Measurements from ENCODE around the gene MADCAM1. TPM values are rescaled to one million over a fixed set of nuclear protein-coding genes. Genes with fewer than 3 reads are reported as not detected.
A peak's percentile ranks its signal among the peaks of the same experiment; 100 is the strongest.

The MADCAM1 gene
- total RNA-seq, 1 donor from 2014 or later: not detected

- peak in 1 of 3 experiments; percentile 18 for TF ChIP-seq CTCF (IDR thresholded peaks at IDR 0.05)
- intact Hi-C loops (cut with DNase I): loop anchor here (1.0 to 10.0 kb wide), 4 partner anchors 18 to 163 kb away; partner anchors contain the start of genes BSG, CDC34 and MIER2
Measured at GRCh38 chr19:507286-508203, 11.3 kb downstream of the MADCAM1 start, which contains the start of gene TPGS1. TSS of gene TPGS1 (plus strand) at chr19:507497. CDS start at chr19:507507, 10 bp downstream.

DNA sequence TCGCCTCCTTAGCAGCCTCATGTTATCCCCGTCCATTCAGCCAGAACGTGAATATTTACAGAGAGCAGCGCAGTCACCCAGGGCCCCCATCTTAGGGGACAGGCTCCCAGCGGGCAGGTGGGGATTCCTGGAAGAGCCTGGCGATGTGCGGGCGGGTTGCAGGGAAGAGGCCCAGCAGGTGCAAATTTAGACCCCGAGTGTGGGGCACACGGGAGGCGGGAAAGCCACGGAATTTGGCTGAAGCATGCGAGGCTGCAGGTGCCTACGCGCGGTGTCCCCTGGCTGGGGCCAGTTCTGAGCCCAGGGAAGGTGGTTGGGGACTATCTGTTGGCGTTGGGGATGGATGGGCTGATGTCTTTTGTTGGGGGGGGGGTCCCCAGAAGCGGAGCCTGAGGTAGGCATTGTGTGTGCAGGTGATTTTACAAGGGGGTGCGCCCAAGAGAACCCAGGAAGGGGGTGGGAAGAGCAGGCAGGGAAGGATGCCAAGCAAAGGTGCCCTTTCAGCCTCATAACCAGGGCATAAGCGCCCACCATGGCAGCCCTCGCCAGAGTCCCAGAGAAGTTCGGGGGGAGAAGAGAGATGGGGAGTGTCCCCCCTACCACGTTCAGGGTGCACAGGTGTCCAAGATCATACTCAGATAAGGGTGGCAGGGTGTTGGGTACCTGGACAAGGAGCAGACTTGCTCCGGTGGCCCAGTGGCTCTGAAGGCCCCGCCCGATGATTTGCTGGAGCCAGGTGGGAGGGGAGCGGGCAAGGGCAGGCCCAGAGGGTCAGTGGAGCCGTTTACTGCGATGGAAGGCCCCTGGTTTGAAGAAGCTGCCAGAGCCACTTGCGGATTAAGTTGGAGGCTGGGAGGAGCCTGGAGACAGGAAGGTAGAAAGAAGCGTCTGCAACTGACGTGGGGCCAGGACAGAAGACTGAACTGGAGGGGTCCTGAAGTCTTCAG lies 12.2 kb downstream of the MADCAM1 start:
- H3K27me3 ChIP-seq: no peaks in the 10 kb centered on the region
- DNase-seq (ENCODE audit: low spot score in 2 of 2): no peak
- intact Hi-C loops (cut with DNase I): loop anchor here (10.0 kb wide), 1 partner anchor 164 kb away; the partner anchor contains the start of gene MIER2
- no peak overlapping the region for H3K27ac ChIP-seq
- H3K9me3 ChIP-seq: no peaks in the 10 kb centered on the region
- H3K36me3 ChIP-seq: peaks cover 4 to 6% of the 10 kb centered on the region in 2 donors
- no peak for TF ChIP-seq CTCF (IDR thresholded peaks at IDR 0.05)
- peaks cover 0 to 9% of the 10 kb centered on the region in 2 donors for H3K4me1 ChIP-seq
- H3K4me3 ChIP-seq: peak overlapping the region; percentile 92 to 93

More at GRCh38 chr19:507286-508203, 11.3 kb downstream of the MADCAM1 start, which contains the start of gene TPGS1:
- Histone ChIP-seq H3K27me3 (no peaks in the 10 kb centered on the region), H3K4me3 (peak within 1 kb of the TSS; percentile 92 to 93), H3K36me3 (peaks cover 4 to 6% of the 10 kb centered on the region in 2 donors), H3K4me1 (peaks cover 0 to 9% of the 10 kb centered on the region in 2 donors), H3K9me3 (no peaks in the 10 kb centered on the region), H3K27ac (peak within 1 kb of the TSS; percentile 92 to 93)
- peak in 1 of 2 donors; percentile 86 for DNase-seq (ENCODE audit: low spot score in 2 of 2)

DNA sequence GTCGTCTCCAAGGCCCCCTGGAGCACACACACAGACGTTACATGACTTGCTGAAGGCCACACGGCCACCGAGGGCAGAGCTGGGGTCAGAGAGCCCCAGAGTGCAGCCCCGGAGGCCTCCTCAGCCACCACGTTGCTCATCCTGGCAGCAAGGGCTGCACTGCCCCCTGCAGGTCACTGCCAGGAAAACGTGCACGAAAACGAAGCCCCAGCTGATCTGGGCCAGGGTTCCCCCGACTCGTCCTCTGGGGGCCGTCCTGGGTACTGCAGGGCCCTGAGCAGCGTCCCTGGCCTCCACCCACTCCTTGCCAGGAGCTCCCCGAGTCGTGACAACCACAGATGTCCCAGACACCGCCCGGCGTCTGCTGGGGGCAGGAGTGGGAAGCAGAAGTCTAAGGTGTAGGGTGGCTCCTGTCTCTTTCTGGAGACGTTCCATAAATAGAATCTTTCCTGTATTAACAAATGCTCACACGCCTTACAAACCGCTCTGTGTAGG lies 14.4 kb downstream of the MADCAM1 start:
- no peak overlapping the region for H3K4me3 ChIP-seq
- DNase-seq (ENCODE audit: low spot score in 2 of 2): peak in 1 of 2 donors; percentile 89
- intact Hi-C loops (cut with DNase I): no loop called here
- H3K27me3 ChIP-seq: no peaks in the 10 kb centered on the region
- H3K27ac ChIP-seq: peak overlapping the region in 1 of 2 donors; percentile 42
- peaks cover 0 to 9% of the 10 kb centered on the region in 2 donors for H3K4me1 ChIP-seq
- no peaks in the 10 kb centered on the region for H3K9me3 ChIP-seq
- H3K36me3 ChIP-seq: peaks cover 4 to 6% of the 10 kb centered on the region in 2 donors
- peak; percentile 68 to 85 (median 74) for TF ChIP-seq CTCF (IDR thresholded peaks at IDR 0.05)

DNA sequence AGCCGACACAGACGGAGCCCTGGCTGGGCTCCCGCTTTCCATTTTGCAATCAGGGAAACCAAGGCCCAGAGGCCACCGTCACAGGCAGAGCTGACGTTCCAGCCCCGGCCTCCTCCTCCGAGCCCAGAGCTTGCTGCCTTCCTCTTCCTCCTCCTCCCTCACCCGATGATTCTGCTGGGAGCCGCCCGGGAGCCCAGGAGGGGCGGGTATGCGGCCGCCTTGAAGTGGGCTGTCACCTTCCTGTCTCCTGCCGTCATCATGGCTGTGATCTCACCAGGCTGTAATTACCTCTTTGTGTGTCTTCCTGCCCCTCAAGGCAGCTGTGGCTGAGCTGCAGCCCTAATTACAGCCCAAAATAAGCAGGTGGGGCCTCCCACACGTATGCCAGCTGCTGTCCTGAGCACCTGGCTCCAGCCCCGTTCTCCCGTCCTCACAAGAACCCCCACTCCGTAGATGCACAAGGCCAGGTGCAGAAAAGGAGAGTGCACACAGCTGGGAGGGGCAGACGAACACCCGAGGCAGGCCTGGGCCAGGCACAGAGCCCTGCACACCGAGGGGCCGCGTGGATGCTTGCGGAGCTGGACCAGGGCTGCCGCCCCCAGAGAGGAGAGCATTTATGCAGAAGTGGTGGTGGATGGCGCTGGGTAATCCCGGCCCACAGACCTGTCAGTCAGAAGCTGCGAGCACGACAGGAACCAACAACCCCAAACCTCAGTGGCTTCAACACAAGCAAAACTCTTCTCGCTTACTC lies 15.0 kb downstream of the MADCAM1 start:
- H3K4me1 ChIP-seq: peaks cover 0 to 9% of the 10 kb centered on the region in 2 donors
- no peak for TF ChIP-seq CTCF (IDR thresholded peaks at IDR 0.05)
- no peak overlapping the region for H3K4me3 ChIP-seq
- H3K27ac ChIP-seq: peak overlapping the region in 1 of 2 donors; percentile 42
- no peaks in the 10 kb centered on the region for H3K27me3 ChIP-seq
- peaks cover 4 to 6% of the 10 kb centered on the region in 2 donors for H3K36me3 ChIP-seq
- no peaks in the 10 kb centered on the region for H3K9me3 ChIP-seq
- no peak for DNase-seq (ENCODE audit: low spot score in 2 of 2)
- intact Hi-C loops (cut with DNase I): no loop called here

Data from ascending aorta (tissue), 2 donors.